HepG2 (cell line): ENCODE results near the gene LAMTOR2. TPM values are rescaled to one million over a fixed set of nuclear protein-coding genes. Genes with fewer than 3 reads are reported as not detected.

ENCODE experiments used
- AGO2 ChIP-seq: fragments of 200-400 bp; formaldehyde crosslinking; optimal IDR thresholded peaks from 2 replicates; pipeline ENCODE3; 2017; ENCODE audit warnings: mild to moderate bottlenecking, low read depth, low read length, moderate library complexity
- CSRNP1 ChIP-seq: sonication (generic); formaldehyde crosslinking; IDR thresholded peaks from 2 replicates; pipeline ENCODE4 v1.8.1; 2023; ENCODE audit warnings: mild to moderate bottlenecking, missing genetic modification reagents
- CTCF ChIP-seq: sonication (generic); formaldehyde crosslinking; IDR thresholded peaks from 2 replicates; pipeline ENCODE4 v1.5.0; 2020; ENCODE audit warnings: mild to moderate bottlenecking, missing genetic modification reagents, moderate library complexity
- EP300 ChIP-seq, 3 experiments: sonication (generic) in 1 of 3; formaldehyde crosslinking in 1 of 3; IDR thresholded peaks; 2 replicates each; pipeline versions ENCODE4 v1.5.1 to v1.6.1; 2011 to 2020; ENCODE audit warnings: low read depth in 2 of 3, low read length in 2 of 3, borderline replicate concordance in 1 of 3, improper control_type of control experiment in 1 of 3, mild to moderate bottlenecking in 1 of 3, missing genetic modification reagents in 1 of 3, moderate library complexity in 1 of 3
- HIVEP1 ChIP-seq: sonication (generic); formaldehyde crosslinking; IDR thresholded peaks from 2 replicates; pipeline ENCODE4 v1.4.0; 2020; ENCODE audit warnings: mild to moderate bottlenecking, missing genetic modification reagents
- KDM5A ChIP-seq: fragments of 200-600 bp; sonication (generic); IDR thresholded peaks from 2 replicates; pipeline ENCODE4 v1.7.0; 2018; ENCODE audit warnings: antibody characterized with exemption, mild to moderate bottlenecking, low read length, borderline replicate concordance
- MAZ ChIP-seq, 2 experiments: sonication (generic) in 1 of 2; formaldehyde crosslinking in 1 of 2; IDR thresholded peaks; 2 replicates each; pipeline versions ENCODE4 v1.5.0 to v1.6.1; 2012 to 2020; ENCODE audit warnings: low read depth in 2 of 2, mild to moderate bottlenecking in 2 of 2, borderline replicate concordance in 1 of 2, improper control_type of control experiment in 1 of 2, low read length in 1 of 2, missing genetic modification reagents in 1 of 2, moderate library complexity in 1 of 2
- MLX ChIP-seq: IDR thresholded peaks from 2 replicates; pipeline ENCODE4 v1.6.1; 2016
- SRSF1 ChIP-seq: fragments of 200-400 bp; formaldehyde crosslinking; optimal IDR thresholded peaks from 2 replicates; pipeline ENCODE3; 2017; ENCODE audit warnings: mild to moderate bottlenecking, low read depth, low read length, moderate library complexity
- TBX3 ChIP-seq: fragments of 450-650 bp; IDR thresholded peaks from 2 replicates; pipeline ENCODE4 v1.6.1; 2017; ENCODE audit warnings: antibody characterized with exemption, mild to moderate bottlenecking, inconsistent platforms, borderline replicate concordance
- ZBTB2 ChIP-seq: sonication (generic); formaldehyde crosslinking; IDR thresholded peaks from 2 replicates; pipeline ENCODE4 v1.8.0; 2022; ENCODE audit warnings: low read depth, missing genetic modification reagents
- ZBTB26 ChIP-seq: IDR thresholded peaks from 2 replicates; pipeline ENCODE4 v1.6.1; 2016; ENCODE audit warnings: missing compliant biosample characterization, missing genetic modification reagents, borderline replicate concordance
- ZFP1 ChIP-seq: IDR thresholded peaks from 2 replicates; pipeline ENCODE4 v1.6.1; 2016
- ZNF556 ChIP-seq: sonication (generic); formaldehyde crosslinking; IDR thresholded peaks from 2 replicates; pipeline ENCODE4 v1.4.0; 2020; ENCODE audit warnings: mild to moderate bottlenecking, missing genetic modification reagents, borderline replicate concordance
- ZNF557 ChIP-seq: sonication (generic); formaldehyde crosslinking; IDR thresholded peaks from 2 replicates; pipeline ENCODE4 v1.4.0; 2020; ENCODE audit warnings: missing genetic modification reagents
- ZNF562 ChIP-seq: sonication (generic); formaldehyde crosslinking; IDR thresholded peaks from 2 replicates; pipeline ENCODE4 v1.8.0; 2022; ENCODE audit warnings: missing genetic modification reagents, borderline replicate concordance
- ZNF720 ChIP-seq: sonication (generic); formaldehyde crosslinking; IDR thresholded peaks from 2 replicates; pipeline ENCODE4 v1.4.0; 2020; ENCODE audit warnings: missing genetic modification reagents
- ZNF878 ChIP-seq: sonication (generic); formaldehyde crosslinking; IDR thresholded peaks from 2 replicates; pipeline ENCODE4 v1.8.1; 2023; ENCODE audit warnings: mild to moderate bottlenecking, missing genetic modification reagents, moderate library complexity
- polyA plus RNA-seq, 8 experiments: library from polyadenylated mRNA; depleted of rRNA in 3 of 8; stranded (reverse) in 7 of 8; unstranded in 1 of 8; fragments of >200 nt; fragmentation: Illumina TruSeq in 4 of 8; extraction: Trizol in 4 of 8; gene quantifications; 2 replicates each; pipeline versions ENCODE4 v1.2.1 to v1.2.3, GENCODE V29; 2011 to 2016; ENCODE audit warnings: low read depth in 4 of 8, missing spikeins in 1 of 8, mixed read lengths in 1 of 8; ENCODE audit not compliant: insufficient read depth in 1 of 8
- total RNA-seq, 5 experiments: library from RNA; depleted of rRNA; stranded (reverse); fragments of >200 nt; fragmentation: Illumina TruSeq; extraction: Trizol; gene quantifications; 2 replicates each; pipeline ENCODE4 v1.2.3, GENCODE V29; 2016; ENCODE audit warnings: low read depth in 1 of 5

LAMTOR2 gene
- total and polyA plus RNA-seq, 2 of the 13 experiments (the other 11 are each of a cell fraction or from before 2014, with no cell fraction given): 36.5 to 66.4 TPM

GRCh38 chr1:156053768-156054499 is 648 bp upstream of the LAMTOR2 start, which contains the start of gene UBQLN4 (continued):
- peak; percentile 66 for TF ChIP-seq CTCF (CRISPR knock-in tag)
- 0 out of 2 replicates have a peak, but pooled peaks have one; percentile 18 for TF ChIP-seq HIVEP1
- TF ChIP-seq ZBTB26 (CRISPR knock-in tag): 0 out of 2 replicates have a peak, but pooled peaks have one; percentile 5
- no peak for TF ChIP-seq ZNF557 (CRISPR knock-in tag)
- TF ChIP-seq EP300 (IDR thresholded peaks at IDR 0.05; ENCODE audit: low read depth in 2 of 2, low read length in 2 of 2): peak; percentile 12 to 44; a peak in 2 of 4 replicates
- TF ChIP-seq EP300 (CRISPR knock-in tag; IDR thresholded peaks at IDR 0.05; ENCODE audit: borderline replicate concordance): no peak
- no peak for TF ChIP-seq ZFP1 (CRISPR knock-in tag)
- 0 out of 2 replicates have a peak, but pooled peaks have one; percentile 23 for TF ChIP-seq ZNF878 (CRISPR knock-in tag)
- TF ChIP-seq CSRNP1: no peak
- 0 out of 2 replicates have a peak, but pooled peaks have one; percentile 11 for TF ChIP-seq TBX3
- peak; percentile 6; the same call in 1 of the 2 replicates for TF ChIP-seq MLX (CRISPR knock-in tag)
- TF ChIP-seq ZNF720 (CRISPR knock-in tag): no peak
- 0 out of 2 replicates have a peak, but pooled peaks have one; percentile 12 for TF ChIP-seq ZNF556 (CRISPR knock-in tag)
- TF ChIP-seq SRSF1: peak; percentile 68
- 0 out of 2 replicates have a peak, but pooled peaks have one; percentile 46 for TF ChIP-seq ZBTB2 (CRISPR knock-in tag)
- TF ChIP-seq KDM5A: peak; percentile 29; the same call in 1 of the 2 replicates
- no peak for TF ChIP-seq ZNF562 (CRISPR knock-in tag)
- TF ChIP-seq AGO2: peak; percentile 62
- peak; percentile 90 for TF ChIP-seq MAZ (IDR thresholded peaks at IDR 0.05; ENCODE audit: borderline replicate concordance, low read depth, low read length)
- no peak; the same call in 1 of the 2 replicates for TF ChIP-seq MAZ (CRISPR knock-in tag; IDR thresholded peaks at IDR 0.05; ENCODE audit: low read depth)
- TF ChIP-seq, all 625 proteins: peak for 56
